Upper lobe of left lung (tissue), 4 donors: ENCODE measurements around the gene ARHGAP8.

Source experiments
- EP300 ChIP-seq, 4 donors: sonication (generic); formaldehyde crosslinking; IDR thresholded peaks; one replicate each; pipeline ENCODE4 v1.5.1; 2017; ENCODE audit warnings: antibody characterized with exemption in 4 of 4, control low read depth in 2 of 4
- POLR2A ChIP-seq, 4 donors: fragments of 450-650 bp; IDR thresholded peaks; one replicate each; pipeline ENCODE4 v1.5.1; 2016 to 2017; ENCODE audit warnings: antibody characterized with exemption in 4 of 4, mild to moderate bottlenecking in 2 of 4
- POLR2AphosphoS5 ChIP-seq, 2 donors: sonication (generic); formaldehyde crosslinking; IDR thresholded peaks; one replicate each; pipeline ENCODE4 v1.5.1; 2017; ENCODE audit warnings: antibody characterized with exemption in 2 of 2
- TF ChIP-seq, protein P1 (sequence below), 6 experiments: fragments of 450-650 bp in 4 of 6; fragments of 200-600 bp in 2 of 6; sonication (generic) in 2 of 6; IDR thresholded peaks; one replicate each; pipeline ENCODE4 v1.5.1; 2016 to 2019; ENCODE audit warnings: antibody characterized with exemption in 6 of 6

DNA sequence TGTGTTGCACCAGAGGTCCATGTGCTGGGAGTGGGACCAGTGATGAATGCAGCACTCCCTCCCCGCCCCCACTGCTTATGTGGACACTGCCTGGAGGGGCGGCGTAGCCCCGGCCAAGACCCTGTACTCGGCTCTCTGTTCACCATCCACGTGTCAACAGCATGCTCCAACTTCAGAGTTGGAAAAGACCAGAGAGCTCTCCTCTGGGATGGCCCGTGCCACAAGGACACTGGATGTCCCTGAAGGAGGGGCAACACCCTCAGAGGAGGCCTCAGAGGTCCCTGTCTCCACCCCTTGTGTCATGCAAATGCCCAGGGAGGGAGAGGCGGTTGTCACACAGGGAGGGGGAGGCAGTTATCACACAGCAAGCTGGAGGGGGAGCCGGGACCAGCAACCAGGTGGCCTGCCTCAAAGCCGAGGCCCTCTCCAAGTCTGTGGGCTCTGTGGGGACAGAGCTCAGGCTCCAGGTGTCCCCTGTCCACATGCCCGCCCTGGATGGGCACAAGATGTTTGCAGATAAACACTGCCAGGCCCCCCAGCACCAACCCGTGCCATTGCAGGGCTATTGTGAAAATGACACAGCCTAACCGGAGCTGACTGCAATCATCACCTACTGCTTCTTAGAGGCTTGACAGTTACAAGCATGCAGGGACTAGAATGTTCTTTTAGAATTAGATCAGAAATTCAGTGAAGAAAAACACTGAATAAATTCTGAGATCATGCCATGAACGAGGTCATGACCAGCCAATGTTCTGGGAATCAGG is 136.3 kb downstream of the ARHGAP8 start:
- TF ChIP-seq, protein P1, sequence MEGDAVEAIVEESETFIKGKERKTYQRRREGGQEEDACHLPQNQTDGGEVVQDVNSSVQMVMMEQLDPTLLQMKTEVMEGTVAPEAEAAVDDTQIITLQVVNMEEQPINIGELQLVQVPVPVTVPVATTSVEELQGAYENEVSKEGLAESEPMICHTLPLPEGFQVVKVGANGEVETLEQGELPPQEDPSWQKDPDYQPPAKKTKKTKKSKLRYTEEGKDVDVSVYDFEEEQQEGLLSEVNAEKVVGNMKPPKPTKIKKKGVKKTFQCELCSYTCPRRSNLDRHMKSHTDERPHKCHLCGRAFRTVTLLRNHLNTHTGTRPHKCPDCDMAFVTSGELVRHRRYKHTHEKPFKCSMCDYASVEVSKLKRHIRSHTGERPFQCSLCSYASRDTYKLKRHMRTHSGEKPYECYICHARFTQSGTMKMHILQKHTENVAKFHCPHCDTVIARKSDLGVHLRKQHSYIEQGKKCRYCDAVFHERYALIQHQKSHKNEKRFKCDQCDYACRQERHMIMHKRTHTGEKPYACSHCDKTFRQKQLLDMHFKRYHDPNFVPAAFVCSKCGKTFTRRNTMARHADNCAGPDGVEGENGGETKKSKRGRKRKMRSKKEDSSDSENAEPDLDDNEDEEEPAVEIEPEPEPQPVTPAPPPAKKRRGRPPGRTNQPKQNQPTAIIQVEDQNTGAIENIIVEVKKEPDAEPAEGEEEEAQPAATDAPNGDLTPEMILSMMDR (IDR thresholded peaks at IDR 0.05) = no peak
- TF ChIP-seq EP300 (IDR thresholded peaks at IDR 0.05) = no peak
- no peak for TF ChIP-seq POLR2AphosphoS5 (IDR thresholded peaks at IDR 0.05)
- no peak for TF ChIP-seq POLR2A (IDR thresholded peaks at IDR 0.05)
